Progenitor cell of endocrine pancreas (in vitro differentiated cells): Measurements from ENCODE around the gene ADRM1. TPM values are rescaled to one million over a fixed set of nuclear protein-coding genes. Genes with fewer than 3 reads are reported as not detected.

Experiments
- DNase-seq: peaks from one replicate; pipeline ENCODE4 v3.0.0; 2021; ENCODE audit warnings: low spot score; ENCODE audit not compliant: unreplicated experiment
- H3K27ac Mint-ChIP-seq: 2 replicates; pipeline ENCODE4 v1.8.0; 2021; ENCODE audit warnings: mild to moderate bottlenecking, moderate library complexity, mixed read lengths
- H3K27me3 Mint-ChIP-seq: 2 replicates; pipeline ENCODE4 v1.8.0; 2021; ENCODE audit warnings: mixed read lengths
- H3K36me3 Mint-ChIP-seq: 2 replicates; pipeline ENCODE4 v1.8.0; 2022; ENCODE audit warnings: mixed read lengths; ENCODE audit not compliant: insufficient read depth
- H3K4me1 Mint-ChIP-seq: 2 replicates; pipeline ENCODE4 v1.8.0; 2021; ENCODE audit warnings: low read depth, mixed read lengths
- H3K4me3 Mint-ChIP-seq: 2 replicates; pipeline ENCODE4 v1.8.0; 2021; ENCODE audit warnings: low read depth, mild to moderate bottlenecking, moderate library complexity, mixed read lengths
- H3K9me3 Mint-ChIP-seq: 2 replicates; pipeline ENCODE4 v1.8.0; 2021; ENCODE audit warnings: low read depth, mixed read lengths
- CTCF ChIP-seq: fragments of 200-600 bp; sonication (generic); IDR thresholded peaks from one replicate; pipeline ENCODE4 v1.5.0; 2021; ENCODE audit warnings: antibody characterized with exemption, mild to moderate bottlenecking; ENCODE audit not compliant: unreplicated experiment
- long read RNA-seq: library from polyadenylated mRNA; unstranded; transcript quantifications from one replicate; pipeline ENCODE4 v2.0.0, GENCODE V29; 2020
- total RNA-seq: library from RNA; stranded (reverse); gene quantifications from 2 replicates; pipeline ENCODE4 v1.2.1, GENCODE V29; 2021

The ADRM1 gene
- 66.2 and 67.1 TPM in 2 replicates for total RNA-seq
- long read RNA-seq, transcript ADRM1-201 (10 exons, 1,478 nt) = major isoform, 47 of 56 reads
- long read RNA-seq, partial matches to known transcripts = 3 of 56 reads
- long read RNA-seq, other reads (novel, unspliced or antisense) = 5 of 56 reads

DNA sequence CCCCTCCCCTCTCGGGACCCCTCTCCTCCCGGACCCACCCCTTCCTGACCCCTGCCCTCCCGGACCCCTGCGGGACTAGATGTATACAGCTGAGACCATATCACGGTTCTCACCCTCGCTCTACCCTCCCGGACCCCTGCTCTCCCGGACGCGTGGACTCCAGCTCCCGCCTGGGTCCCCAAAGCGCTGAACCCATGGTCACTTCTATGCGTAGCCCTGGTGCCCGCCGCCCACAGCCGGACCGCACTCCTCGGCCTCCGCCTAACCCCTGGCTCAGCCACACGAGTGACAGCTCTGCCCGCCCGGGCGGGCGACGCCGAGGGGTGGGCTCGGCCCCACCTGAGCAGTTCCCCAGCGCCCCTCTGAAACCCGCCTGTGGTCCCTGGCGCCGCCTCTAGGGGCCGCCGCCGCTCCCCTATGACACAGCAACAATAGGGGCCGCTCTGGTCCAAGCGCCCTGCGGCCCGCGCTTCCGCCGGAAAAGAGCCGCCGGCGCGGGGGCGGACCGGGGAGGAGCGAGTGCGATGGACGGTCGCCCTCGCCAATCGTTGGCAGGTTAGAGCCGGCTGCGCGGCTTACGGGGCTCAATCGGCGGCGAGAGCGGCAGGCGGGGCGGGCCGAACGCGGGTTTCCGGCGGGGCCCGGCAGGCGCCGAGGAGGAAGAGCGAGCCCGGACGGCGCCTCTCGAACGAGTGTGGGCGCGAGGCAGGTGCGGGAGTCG lies at the start of gene ADRM1:
TSS of gene ADRM1 (plus strand) at position 657 of the 721 bp plus-strand sequence. CDS start 572 bp downstream, outside the sequence.
- DNase-seq = peak; percentile 98
- TF ChIP-seq CTCF = peak; percentile 81
- no peaks in the 10 kb centered on the region for H3K9me3 Mint-ChIP-seq
- H3K4me1 Mint-ChIP-seq = peaks cover 15% of the 10 kb centered on the region
- no peaks in the 10 kb centered on the region for H3K27me3 Mint-ChIP-seq
- H3K4me3 Mint-ChIP-seq = peak within 1 kb of the TSS; percentile 85
- H3K36me3 Mint-ChIP-seq = peaks cover 1% of the 10 kb centered on the region
- peak within 1 kb of the TSS; percentile 97 for H3K27ac Mint-ChIP-seq

DNA sequence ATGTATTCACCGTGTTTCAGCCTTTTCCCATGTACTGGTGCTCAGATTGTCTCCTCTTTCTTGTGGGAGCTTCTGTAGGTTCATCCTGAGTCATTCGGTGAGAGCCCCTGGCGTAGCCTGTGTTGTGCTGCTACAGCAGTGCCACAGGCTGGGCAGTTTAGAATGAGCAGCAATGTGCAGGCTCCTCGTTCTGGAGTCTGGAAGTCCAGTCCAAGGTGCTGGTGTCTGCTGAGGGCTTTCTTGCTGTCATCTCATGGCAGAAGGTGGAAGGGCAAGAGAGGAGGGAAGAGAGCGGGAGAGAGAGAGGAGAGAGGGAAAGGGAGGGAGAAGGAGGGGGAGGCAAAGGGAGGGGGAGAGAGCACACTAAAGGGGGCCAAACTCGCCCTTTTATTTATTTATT lies 49.4 kb upstream of the ADRM1 start:
- Mint-ChIP-seq H3K9me3 (no peaks in the 10 kb centered on the region), H3K4me1 (no peaks in the 10 kb centered on the region), H3K36me3 (peaks cover 4% of the 10 kb centered on the region), H3K27me3 (no peaks in the 10 kb centered on the region), H3K4me3 (no peak overlapping the region), H3K27ac (no peak overlapping the region)
- DNase-seq = no peak
- TF ChIP-seq CTCF = no peak

DNA sequence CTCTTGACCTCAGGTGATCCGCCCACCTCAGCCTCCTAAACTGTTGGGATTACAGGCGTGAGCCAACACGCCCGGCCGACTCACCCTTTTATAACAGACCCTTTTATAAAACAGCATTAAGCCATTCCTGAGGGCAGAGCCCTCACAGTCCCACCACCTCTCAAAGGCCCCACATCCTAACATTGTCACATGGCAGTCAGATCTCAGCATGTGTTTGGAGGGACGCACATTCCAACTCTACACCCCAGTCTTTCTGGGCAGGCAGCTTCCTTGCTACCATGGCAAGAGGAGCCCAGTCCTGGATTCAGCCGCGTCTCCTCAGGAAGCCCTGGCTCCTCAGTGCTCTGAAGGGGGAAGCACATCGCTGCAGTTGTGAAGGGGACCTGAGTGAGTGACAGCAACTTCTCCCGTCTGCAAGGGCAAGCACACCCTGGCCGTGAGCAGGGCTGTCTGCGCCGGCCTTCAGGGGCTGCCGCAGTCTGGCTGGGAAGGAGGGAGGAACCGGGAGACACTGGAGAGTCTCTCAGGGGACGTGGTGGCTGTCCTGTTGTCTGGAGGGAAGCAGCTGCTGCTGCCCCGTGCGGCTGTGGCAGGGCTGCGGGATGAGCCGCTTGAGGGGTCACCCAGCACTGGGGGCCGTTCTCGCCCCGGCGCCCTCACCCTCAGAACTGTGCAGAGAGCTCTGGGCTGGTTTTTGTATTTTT lies 48.6 kb upstream of the ADRM1 start:
- H3K27me3 Mint-ChIP-seq = no peaks in the 10 kb centered on the region
- H3K4me1 Mint-ChIP-seq = no peaks in the 10 kb centered on the region
- H3K4me3 Mint-ChIP-seq = no peak overlapping the region
- H3K36me3 Mint-ChIP-seq = peaks cover 7% of the 10 kb centered on the region
- no peak for TF ChIP-seq CTCF
- no peaks in the 10 kb centered on the region for H3K9me3 Mint-ChIP-seq
- H3K27ac Mint-ChIP-seq = no peak overlapping the region
- DNase-seq = no peak

DNA sequence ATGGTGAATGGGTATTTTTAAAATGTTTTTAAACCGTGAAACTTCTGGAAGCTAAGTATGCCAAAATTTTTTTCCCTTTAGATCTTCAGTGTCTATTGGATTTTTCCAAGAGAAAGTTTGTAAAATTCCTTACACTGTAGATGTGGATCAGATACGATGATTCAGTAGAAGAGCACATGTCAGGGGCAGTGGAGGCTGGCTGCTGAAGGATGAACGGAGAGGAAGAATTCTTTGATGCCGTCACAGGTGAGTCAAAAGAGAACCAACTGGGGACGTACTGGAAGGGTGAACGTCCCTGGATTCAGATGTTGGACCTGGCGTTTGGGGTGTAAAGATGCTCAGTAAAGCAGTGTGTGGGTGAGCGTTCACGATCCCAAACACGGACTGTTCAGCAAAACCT lies 46.8 kb upstream of the ADRM1 start:
- H3K9me3 Mint-ChIP-seq = no peaks in the 10 kb centered on the region
- no peaks in the 10 kb centered on the region for H3K4me1 Mint-ChIP-seq
- H3K27ac Mint-ChIP-seq = no peak overlapping the region
- no peaks in the 10 kb centered on the region for H3K27me3 Mint-ChIP-seq
- DNase-seq = no peak
- no peak overlapping the region for H3K4me3 Mint-ChIP-seq
- peaks cover 13% of the 10 kb centered on the region for H3K36me3 Mint-ChIP-seq
- no peak for TF ChIP-seq CTCF

DNA sequence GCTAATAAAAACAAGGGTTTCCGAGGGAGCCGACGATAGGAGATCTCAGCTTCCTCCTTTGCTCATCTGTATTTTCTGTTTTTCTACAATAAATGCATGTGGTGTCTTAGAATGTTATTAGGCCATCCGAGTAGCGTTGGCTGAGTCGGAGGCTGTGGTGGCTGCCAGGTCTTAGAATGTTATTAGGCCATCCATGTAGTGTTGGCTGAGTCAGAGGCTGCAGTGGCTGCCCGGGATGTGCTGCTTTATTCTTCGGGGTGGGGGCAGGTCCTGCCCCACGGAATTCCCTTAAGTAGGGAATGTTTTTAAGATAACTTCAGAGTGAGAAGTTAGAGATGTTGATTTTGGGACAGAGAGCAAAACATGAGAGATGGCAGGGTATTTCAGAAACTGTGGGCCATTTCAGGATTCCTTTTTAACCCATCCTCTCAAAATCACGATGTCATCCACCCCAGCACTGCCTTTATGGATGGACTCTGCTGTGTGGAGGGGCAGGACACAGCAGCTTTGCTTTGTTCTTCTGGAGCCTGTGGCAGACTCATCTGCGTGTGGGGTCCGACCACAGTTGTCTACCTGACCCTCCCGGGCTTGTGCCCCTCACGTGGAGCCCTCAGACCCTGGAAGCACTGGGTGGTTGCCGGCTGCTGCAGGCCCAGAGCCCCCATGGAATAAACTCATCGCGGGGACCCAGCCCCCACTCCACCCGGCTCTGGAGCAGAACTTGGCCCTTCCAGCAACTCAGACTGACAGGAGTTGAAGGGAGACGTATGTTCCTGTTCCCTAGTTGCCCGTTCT lies 44.1 kb upstream of the ADRM1 start:
- peaks cover 19% of the 10 kb centered on the region for H3K36me3 Mint-ChIP-seq
- DNase-seq = no peak
- no peak for TF ChIP-seq CTCF
- H3K4me3 Mint-ChIP-seq = no peak overlapping the region
- no peak overlapping the region for H3K27ac Mint-ChIP-seq
- H3K4me1 Mint-ChIP-seq = no peaks in the 10 kb centered on the region
- H3K9me3 Mint-ChIP-seq = no peaks in the 10 kb centered on the region
- no peaks in the 10 kb centered on the region for H3K27me3 Mint-ChIP-seq
